ENCODE data around the gene NTNG2.
"Not testable (repeated sequence)": the region's sequence is repeated elsewhere in the genome, so short reads cannot be mapped to it uniquely, and the experiment has no call there.

NTNG2 gene, protein sequence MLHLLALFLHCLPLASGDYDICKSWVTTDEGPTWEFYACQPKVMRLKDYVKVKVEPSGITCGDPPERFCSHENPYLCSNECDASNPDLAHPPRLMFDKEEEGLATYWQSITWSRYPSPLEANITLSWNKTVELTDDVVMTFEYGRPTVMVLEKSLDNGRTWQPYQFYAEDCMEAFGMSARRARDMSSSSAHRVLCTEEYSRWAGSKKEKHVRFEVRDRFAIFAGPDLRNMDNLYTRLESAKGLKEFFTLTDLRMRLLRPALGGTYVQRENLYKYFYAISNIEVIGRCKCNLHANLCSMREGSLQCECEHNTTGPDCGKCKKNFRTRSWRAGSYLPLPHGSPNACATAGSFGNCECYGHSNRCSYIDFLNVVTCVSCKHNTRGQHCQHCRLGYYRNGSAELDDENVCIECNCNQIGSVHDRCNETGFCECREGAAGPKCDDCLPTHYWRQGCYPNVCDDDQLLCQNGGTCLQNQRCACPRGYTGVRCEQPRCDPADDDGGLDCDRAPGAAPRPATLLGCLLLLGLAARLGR

DNA sequence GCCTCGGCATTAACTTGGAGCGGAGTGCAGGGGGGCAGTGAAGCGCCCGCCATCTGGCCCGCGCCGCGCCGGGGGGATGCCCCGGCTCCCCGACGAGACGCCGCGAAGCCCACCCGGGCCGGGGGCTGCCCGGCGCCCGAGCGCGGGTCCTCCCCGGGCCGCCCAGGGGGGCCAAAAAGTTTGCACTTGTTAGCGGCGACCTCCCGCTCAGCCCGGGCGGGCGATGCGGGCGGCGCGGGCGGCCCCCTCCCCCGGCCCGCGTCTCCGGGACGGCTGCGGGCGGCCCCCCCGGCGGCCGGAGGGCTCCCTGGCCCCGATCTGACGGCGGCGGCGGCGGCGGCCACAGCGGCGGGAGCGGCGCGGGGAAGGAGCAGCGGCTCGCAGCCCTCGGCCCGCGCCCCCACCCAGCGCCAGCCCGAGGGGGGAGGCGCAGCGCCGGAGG, at the start of gene NTNG2:
Gene NTNG2 (plus strand): TSS at position 316 of the 442 bp plus-strand sequence. CDS start 4,774 bp downstream, outside the sequence.
- no peak for DNase-seq

DNA sequence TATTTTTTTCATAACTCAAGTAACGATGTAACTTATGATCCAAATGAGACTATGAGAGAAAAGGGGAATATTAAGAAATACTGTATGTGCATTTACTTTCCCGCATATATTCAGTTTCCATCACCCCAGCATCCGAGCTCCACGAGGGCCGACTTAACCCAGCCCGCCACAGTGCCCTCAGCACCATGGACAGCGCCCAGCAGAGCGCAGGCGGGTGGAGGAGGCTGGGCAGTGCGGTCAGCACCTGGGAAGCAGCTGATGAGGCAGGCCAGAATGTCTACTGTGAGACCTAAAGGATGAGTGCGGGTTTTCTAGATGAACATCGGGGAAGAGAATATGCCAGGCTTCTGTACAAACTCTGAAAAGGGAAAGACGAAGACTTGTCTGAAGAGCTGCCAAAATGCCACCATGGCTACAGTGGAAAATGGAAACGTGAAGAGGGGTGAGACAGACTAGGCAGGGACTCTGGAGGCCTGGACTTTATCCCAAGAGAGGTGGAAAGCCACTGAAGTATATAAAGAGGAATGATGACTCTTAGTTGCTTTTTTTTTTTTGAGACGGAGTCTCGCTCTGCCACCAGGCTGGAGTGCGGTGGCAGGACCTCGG, 47.7 kb upstream of the NTNG2 start:
- DNase-seq = no peak

DNA sequence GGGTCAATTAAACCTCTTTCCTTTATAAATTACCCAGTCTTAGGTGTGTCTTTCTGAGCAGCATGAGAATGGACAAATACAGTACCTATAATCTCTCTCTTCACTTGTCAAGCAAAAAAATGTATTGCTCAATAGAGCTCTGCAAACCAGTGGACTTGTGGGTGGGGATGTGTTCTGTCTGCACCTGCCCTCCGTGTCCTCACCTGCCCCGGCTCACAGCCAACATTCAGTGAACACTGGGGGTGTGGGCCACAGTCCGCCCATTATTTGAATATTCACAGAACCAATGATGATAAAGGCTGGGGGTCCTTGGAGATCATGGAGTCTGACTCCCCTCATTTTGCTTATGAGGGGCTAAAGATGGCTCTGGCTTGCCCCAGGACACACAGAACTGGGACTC, 45.3 kb upstream of the NTNG2 start:
- peak; percentile 14 for DNase-seq

DNA sequence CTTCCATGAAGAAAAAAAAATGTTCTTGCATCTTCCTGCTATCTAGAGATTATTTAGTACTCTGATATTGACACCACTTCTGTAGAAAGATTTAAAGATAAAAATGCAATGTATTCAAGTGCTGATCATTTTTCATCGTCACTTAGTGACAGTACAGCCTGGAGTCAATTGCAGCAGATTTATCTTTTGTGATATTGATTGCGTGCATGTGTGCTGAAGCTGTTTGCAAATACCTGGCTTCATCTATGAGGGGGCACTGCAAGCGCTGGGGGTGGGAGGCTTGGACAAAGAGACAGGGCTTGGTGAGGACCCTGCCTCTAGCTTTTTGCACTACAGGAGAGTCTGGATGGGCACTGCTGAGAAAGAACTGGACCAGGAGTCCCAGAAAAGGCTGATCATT, 44.2 kb upstream of the NTNG2 start:
- DNase-seq = no peak

DNA sequence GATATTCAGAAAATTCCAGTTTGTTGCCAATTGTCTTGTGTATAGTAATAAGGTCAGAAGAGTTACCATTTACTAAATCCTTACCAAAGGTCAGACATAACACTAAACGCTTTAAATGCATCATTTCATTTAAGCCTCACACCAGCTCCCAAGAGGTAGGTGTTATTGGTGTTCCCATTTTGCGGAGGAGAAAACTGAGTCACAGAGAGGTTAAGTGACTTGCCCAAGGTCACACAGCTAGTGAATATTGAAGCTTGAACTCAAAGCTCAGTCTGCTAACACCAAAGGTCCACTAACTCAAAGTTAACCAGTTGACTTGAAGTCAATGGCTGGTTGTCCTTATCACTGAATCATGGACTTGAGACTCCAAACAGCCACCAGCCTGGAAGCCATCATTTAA, 40.8 kb upstream of the NTNG2 start:
- DNase-seq = no peak

DNA sequence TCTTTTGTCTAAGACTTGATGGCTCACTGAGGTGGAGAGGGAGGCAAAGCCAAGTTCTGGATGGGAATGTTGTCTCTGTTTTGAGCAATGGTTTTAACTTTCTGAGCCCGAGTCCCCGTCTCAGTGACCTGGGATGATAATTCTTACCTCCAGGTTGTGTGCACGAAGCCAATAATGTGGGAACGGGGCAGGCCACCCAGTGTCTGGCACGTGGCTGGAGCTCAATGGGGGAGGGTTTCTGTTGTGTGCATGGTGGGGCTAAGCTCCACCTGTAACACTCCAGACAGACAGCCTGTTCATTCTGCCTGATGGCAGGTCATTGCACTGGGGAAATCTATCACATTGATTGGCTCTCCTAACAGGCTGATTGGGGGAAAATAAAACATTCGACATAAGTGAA, 37.1 kb upstream of the NTNG2 start:
- DNase-seq = no peak

DNA sequence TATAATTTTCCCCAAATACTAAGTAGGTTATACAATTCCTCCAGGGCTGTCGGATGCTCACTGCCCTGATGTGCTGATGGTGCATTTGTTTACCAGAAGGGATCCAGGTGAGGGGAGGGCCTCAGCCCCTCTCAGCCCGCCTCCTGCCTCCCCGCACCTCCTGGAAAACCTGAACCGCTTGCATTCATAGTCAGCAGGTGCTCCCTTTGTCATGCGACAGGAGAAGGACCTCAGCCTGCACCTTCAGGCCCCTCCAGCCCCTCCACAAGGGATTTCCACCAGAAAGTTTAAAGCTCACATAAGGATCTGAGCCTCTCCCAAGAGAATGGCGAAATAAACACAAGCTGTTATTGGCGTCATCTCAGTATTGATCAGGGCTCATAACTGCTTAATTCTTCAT, 36.5 kb upstream of the NTNG2 start:
- no peak for DNase-seq

DNA sequence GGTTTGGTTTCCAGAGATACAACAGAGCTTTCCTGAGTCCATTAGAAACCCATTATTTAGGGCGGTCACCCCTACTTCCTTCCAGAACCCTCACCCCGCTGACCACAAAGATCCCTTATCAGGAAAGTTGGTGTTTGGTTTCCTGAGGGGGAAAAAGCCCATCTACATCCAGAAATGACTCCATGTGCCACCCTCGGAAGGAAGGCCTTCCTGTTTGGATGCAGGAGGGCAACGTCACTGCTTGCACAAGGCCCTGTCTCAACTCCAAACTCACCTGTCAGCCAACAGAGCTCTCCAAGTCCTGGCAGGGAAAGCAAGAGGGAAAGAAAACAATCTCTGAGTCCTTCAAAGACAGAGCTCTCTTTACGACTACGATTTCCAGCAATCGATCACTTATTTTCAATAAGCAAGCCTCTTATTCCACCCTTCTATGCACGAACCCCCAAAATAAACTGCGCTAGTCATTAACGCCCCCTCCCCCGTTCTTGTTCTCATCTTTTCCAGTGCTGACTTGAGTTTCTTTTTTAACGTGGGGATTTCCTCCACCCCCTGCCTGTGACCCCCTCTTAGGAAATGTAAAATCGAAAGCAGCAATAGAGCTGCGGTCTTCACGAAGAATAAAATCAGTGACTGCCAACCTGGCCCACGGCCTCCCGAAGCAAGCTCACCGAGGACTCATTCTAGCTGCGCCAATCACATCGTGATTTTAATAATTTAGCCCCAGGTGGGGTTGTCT, 35.7 kb upstream of the NTNG2 start:
- DNase-seq = no peak

DNA sequence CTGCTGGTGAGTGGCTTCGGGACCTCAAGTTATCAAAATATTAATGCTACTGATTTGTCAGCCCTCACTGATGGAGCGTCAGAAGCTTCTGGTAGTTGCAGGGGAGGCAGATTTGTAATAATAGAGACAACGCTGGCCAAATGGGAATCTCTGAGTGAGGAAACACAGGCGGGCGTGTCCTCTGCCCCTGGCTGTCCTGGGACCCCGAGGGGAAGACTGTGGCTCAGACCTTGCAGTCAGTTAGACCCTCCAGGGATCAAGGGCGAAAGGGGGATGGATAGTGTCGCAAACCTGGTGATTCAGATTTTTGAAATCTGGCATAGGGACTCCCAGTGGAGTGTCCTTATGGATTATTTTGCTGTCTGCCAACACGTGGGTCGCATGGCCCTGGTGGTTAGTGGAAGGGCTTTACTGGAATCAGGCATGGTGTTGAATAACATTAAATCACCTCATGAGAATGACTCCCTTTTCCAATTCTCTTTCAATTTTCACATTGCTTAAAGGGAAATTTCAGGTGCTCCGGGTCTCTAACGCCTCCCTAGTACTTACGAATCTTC, 35.1 kb upstream of the NTNG2 start:
- DNase-seq = no peak

DNA sequence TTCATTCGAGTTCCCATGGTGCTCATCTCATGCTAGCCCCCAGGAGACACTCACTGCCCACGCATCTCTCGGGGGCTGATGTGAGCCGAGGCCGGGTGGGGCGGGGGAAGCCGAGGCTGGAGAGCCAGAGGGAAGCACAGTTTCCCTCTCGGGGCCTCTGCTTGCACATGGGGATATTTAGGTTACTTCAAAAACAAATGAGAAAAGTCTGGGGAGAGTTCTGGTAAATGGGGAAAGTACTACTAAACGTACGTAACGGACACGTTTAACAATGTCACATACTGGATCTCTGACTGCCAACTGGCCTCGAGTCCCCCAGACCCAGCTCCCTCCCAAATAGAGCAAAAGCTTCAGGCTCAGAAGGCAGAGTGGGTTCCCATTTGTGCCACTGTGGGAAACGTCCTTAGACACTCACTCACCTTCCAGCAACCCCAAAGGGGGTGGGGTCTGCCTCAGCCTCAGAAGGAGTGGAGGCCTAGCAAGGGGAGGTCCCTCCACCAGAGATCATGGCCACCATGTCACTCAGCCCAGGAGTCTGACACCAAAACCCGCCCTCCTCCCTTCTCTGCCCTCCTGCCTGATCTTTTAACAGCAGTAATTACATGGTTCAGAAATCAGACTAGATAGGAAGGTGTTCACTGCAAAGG, 33.8 kb upstream of the NTNG2 start:
- DNase-seq = no peak

DNA sequence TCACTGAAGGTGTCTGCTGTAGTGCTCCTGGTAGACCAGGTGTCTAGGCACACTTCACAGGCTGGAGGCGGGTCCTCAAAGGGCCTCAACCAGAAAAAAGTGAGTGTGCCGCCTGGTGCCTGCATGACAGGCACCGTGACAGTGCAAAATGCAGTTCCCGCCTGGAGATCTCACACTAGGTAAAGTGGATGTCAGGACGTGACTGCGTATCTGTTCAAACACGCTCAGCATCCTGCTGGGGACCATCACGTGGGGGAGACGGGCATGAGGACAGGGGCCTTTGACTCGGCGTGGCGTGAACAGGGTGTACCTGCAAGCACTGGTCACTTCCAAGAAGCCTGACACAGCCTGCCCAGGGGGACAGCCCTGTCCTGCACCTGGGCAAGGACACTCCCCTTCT, 32.3 kb upstream of the NTNG2 start:
- DNase-seq = no peak

DNA sequence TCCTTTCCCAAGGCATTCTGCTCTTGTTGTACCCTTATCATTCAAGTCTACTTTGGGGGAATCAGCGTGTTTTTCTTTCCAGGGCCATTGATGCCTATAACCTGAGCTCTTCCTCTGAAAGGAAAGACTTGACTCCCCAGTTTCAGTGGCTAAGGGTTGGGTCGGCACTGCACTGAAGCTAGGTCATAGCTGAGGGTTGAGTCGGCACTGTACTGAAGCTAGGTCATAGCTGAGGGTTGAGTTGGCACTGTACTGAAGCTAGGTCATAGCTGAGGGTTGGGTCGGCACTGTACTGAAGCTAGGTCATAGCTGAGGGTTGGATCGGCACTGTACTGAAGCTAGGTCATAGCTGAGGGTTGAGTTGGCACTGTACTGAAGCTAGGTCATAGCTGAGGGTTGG, 27.8 kb upstream of the NTNG2 start:
- DNase-seq = not testable (repeated sequence)

DNA sequence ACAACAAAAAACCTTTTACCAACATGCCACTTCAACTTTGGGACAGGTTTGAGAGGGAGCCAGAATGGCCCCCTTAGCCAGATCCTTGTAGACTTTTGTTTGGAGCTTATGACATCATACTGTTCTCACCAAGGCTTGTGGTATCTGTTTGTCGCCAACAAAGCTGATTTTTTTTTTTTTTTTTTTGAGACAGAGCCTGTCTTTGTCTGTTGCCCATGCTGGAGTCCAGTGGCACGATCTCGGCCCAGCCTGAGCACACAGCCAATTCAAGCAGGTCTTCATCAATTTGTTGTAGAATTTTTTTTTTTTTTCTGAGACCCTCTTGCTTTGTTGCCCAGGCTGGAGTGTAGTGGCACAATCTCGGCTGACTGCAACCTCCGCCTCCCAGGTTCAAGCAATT, 26.4 kb upstream of the NTNG2 start:
- DNase-seq = no peak

DNA sequence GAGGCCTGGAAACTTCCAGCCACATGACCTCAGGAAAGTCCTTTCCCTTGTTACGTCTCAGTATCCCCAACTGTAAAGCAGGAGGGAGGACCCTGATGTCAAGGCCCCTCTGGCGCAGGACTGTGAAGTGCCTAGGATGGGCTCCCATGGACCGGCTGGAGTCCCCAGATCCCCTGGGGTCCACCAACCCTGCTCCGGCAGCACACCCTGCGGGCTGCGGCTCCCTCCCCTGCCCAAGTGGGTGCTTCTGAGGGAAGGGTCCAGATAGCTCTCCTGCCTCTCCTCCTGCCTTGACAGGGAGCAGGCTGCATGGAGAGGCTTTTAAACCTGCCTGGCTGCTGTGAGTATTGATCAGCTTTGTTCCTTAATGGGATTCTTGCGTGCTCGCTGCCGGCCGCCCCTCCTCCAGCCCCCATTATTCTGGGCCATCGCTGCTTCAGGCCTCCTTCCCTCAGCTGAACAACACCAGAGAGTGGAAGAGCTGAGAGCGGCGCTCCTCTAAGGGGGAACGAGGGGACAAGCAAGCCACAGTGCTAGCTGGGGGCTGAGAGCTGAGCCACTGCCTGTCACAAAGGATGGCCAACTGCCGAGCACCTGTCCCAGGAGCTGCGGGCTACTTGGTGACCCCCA, 25.6 kb upstream of the NTNG2 start:
- no peak for DNase-seq

DNA sequence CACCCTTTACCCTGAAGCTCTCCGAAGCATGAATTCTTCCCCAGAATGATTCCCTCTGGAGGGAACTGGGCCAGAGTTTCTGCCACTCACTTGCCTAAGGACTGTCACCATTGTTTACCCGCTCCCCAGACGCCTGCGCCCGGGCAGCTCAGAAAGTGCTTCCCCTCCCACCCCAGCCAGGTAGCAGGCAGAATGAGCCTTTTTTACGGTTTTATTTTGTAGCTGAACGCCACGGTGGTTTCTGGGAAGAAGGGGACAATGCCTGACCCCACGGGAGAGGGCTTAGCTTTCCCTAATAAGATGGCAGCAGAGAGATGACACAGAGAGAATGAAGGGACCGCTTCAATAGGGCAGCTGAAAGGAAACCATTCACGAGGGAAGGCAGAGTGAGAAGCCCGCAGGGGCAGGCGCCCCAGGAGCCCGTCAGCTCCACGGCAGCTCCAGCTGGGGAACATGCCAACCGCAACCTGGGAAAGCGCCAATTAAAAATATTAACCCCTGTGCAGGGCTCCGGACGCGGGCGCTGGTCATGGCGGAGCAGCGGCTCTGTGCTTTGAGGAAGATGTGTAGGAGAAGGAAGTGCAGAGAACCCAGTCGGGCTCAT, 20.4 kb upstream of the NTNG2 start:
- DNase-seq = peak; percentile 43

DNA sequence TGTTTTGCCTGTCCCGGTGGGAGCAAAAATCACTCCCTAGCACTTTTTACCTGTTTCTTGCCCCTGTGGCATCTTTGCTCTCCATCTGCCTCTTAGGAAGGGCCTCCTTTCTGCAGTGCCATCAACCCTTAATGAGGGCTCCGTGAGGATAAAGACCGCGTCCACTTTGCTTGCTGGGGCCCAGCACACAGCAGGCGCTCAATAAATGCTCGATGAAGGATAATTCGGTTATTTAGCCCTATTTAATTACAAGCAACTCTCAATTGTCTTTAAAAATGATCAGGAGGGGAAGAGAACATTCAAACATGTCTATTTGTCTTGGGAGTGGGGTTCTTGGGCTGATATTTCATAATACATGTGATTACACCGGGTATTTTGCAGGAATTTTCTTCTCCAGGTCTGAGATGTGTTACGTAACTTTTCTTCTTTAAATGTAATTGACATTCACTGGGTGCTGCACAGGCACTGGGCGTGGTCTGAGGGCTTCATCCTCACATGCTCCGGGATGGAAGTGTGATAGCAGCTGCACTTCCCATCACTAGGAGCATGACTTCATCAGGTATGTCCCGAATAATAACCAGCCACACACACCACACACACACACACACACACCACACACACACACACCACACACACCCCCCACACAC, 19.8 kb upstream of the NTNG2 start:
- DNase-seq = no peak

DNA sequence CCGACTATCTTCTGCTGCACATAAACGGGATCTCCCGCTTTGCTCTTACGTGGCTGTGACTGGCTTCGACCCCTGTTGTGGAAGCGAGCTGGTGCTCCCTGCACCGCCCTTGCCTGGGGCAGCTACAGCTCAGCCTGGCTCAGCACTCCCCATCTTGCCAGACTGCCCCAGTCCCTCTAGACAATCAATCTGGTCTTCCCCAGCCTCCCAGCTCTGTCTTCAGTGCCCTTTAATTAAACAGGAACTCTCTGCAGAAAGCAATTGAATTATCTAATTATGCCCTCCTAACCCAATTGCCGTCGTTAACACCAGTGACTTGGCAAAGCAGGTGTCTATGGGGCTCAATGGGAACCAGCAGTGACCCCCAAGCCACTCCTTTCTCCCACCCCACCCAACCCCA, 18.9 kb upstream of the NTNG2 start:
- no peak for DNase-seq

DNA sequence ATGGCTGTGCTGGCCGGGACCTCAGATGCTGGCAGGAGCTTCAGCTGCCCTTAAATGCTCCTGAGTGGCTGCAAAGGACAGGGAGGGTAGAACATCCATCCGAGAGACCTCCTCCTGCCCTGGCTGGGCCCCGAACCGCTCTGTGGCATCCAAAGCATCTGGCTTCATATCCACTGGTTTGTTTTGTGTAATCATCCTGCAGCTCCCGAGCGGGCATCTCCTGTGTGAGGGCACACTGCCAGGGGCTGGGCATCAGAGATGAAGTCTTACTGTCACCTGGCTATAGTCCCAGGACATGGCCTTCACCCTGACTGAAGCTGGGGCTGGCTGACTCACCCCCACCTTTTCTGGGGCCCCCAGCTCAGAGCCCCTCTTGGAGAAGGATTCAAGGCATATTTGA, 18.5 kb upstream of the NTNG2 start:
- no peak for DNase-seq

DNA sequence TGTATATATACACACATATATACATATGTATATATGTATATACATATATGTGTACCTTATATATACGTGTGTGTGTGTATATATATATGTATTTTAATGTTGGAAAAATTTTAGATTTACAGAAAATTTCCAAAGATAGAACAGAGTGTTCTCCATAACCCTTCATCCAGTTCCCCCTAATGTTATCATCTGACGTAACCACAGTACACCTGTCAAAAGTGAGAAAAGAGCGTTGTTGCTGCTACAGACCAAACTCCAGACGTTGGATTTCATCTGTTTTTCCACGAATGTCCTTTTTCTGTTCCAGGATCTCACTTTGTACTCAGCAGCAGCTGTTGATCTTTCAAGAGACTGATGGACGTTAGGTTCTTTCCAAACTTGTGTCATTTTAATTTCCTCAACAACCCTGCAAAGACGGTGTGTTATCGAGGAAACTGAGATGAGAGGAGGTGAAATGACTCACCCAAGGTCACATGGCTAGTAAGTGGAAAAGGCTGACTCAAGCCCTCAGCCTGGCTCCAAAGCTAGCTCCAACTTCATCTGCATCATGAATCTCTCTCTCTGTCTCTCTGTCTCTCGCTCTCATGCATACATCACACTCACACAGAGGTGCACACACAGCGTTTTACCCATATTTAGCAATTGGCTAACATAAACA, 17.0 kb upstream of the NTNG2 start:
- DNase-seq = no peak

DNA sequence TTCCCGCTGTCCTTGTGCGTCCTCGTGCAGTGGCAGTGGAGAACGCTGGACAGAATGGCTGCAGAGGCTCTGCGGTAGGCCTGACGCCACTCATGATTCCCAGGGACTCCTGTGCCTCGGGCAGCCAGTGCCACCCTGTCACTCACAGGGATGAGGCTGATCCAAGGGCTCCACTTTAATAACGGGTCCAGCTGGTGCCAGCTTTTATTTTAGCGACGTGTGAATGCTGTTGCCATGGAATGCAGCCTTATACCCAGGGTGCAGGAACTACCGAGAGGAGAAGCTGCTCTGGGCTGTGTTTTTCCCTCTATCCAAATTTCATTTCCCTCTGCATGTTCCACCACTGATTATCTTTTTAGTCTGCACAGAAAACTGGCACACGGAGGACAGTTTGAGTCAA, 15.8 kb upstream of the NTNG2 start:
- no peak for DNase-seq

DNA sequence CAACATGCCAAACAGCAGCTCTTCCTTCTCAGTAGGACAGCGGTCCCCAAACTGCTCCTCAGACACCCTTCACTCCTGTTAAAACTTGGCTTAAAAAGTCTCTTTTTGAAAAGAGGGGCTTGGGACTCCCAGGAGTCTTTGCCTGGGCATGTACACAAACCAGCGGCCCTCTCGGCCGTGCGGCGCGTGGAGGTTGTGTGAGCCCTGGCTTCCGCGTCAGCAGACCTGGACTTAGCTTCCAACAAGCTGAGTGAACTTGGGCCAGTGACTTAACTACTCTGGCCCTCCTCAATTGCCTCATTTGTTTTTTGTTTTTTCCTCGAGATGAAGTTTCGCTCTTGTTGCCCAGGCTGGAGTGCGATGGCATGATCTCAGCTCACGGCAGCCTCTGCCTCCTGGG, 15.3 kb upstream of the NTNG2 start:
- DNase-seq = no peak
